IMR-90 (cell line): ENCODE data around the gene FLYWCH1.

ENCODE experiments used
- BHLHE40 ChIP-seq: fragments of 150-350 bp; IDR thresholded peaks from 2 replicates; pipeline ENCODE4 v1.6.1; 2016; ENCODE audit warnings: mild to moderate bottlenecking, low read depth, low read length
- CEBPB ChIP-seq: IDR thresholded peaks from 2 replicates; pipeline ENCODE4 v1.6.1; 2012; ENCODE audit warnings: low read depth, low read length, improper control_type of control experiment
- CHD1 ChIP-seq: IDR thresholded peaks from 2 replicates; pipeline ENCODE4 v1.6.1; 2012; ENCODE audit warnings: low read depth, low read length, improper control_type of control experiment
- FOS ChIP-seq: fragments of 150-350 bp; IDR thresholded peaks from 2 replicates; pipeline ENCODE4 v1.6.1; 2016; ENCODE audit warnings: low read depth, low read length
- MAZ ChIP-seq: IDR thresholded peaks from 2 replicates; pipeline ENCODE4 v1.6.1; 2012; ENCODE audit warnings: low read depth, mild to moderate bottlenecking, low read length, improper control_type of control experiment, moderate library complexity, borderline replicate concordance
- MXI1 ChIP-seq: IDR thresholded peaks from 2 replicates; pipeline ENCODE4 v1.6.1; 2012; ENCODE audit warnings: low read depth, mild to moderate bottlenecking, low read length, moderate library complexity, borderline replicate concordance
- POLR2A ChIP-seq: IDR thresholded peaks from 2 replicates; pipeline ENCODE4 v1.6.1; 2012; ENCODE audit warnings: mild to moderate bottlenecking, low read depth, low read length
- RAD21 ChIP-seq: IDR thresholded peaks from 2 replicates; pipeline ENCODE4 v1.6.1; 2012; ENCODE audit warnings: low read length, improper control_type of control experiment
- RCOR1 ChIP-seq: IDR thresholded peaks from 2 replicates; pipeline ENCODE4 v1.6.1; 2012; ENCODE audit warnings: mild to moderate bottlenecking, low read length, improper control_type of control experiment; ENCODE audit not compliant: insufficient replicate concordance
- SMC3 ChIP-seq: fragments of 150-350 bp; IDR thresholded peaks from 2 replicates; pipeline ENCODE4 v1.6.1; 2016; ENCODE audit warnings: low read depth, mild to moderate bottlenecking, antibody characterized with exemption, low read length, moderate library complexity
- TF ChIP-seq, protein P1 (sequence below): fragments of 150-350 bp; IDR thresholded peaks from 2 replicates; pipeline ENCODE4 v1.6.1; 2017; ENCODE audit warnings: mild to moderate bottlenecking, antibody characterized with exemption, low read length, low read depth
- TF ChIP-seq, protein P2 (sequence below): conservative IDR thresholded peaks from 2 replicates; pipeline ENCODE4 v1.5.1; 2012; ENCODE audit warnings: mild to moderate bottlenecking, low read depth, low read length, improper control_type of control experiment
- TF ChIP-seq, protein P3 (sequence below): fragments of 150-350 bp; IDR thresholded peaks from 2 replicates; pipeline ENCODE4 v1.6.1; 2016; ENCODE audit warnings: low read depth, mild to moderate bottlenecking, low read length, moderate library complexity, borderline replicate concordance

DNA sequence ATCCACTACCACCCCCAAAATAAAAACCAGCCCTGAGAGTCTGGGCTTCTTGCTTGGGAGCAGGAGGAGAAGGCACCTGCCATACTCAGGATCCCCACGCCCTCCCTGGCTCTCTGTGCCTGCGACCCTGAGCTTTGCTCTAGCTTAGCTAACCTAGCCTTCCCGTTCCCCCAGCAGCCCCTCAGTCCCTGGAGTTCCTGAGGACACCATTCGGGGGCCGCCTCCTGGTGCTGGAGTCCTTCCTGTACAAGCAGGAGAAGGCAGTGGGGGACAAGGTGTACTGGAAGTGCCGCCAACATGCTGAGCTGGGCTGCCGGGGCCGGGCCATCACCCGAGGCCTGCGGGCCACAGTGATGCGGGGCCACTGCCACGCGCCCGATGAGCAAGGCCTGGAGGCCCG lies 18.5 kb downstream of the FLYWCH1 start:
- TF ChIP-seq, protein P1, sequence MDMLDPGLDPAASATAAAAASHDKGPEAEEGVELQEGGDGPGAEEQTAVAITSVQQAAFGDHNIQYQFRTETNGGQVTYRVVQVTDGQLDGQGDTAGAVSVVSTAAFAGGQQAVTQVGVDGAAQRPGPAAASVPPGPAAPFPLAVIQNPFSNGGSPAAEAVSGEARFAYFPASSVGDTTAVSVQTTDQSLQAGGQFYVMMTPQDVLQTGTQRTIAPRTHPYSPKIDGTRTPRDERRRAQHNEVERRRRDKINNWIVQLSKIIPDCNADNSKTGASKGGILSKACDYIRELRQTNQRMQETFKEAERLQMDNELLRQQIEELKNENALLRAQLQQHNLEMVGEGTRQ = no peak
- TF ChIP-seq, protein P2, sequence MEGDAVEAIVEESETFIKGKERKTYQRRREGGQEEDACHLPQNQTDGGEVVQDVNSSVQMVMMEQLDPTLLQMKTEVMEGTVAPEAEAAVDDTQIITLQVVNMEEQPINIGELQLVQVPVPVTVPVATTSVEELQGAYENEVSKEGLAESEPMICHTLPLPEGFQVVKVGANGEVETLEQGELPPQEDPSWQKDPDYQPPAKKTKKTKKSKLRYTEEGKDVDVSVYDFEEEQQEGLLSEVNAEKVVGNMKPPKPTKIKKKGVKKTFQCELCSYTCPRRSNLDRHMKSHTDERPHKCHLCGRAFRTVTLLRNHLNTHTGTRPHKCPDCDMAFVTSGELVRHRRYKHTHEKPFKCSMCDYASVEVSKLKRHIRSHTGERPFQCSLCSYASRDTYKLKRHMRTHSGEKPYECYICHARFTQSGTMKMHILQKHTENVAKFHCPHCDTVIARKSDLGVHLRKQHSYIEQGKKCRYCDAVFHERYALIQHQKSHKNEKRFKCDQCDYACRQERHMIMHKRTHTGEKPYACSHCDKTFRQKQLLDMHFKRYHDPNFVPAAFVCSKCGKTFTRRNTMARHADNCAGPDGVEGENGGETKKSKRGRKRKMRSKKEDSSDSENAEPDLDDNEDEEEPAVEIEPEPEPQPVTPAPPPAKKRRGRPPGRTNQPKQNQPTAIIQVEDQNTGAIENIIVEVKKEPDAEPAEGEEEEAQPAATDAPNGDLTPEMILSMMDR = no peak
- TF ChIP-seq RCOR1 (no peak), POLR2A (no peak), CEBPB (no peak), MAZ (no peak), RAD21 (no peak), BHLHE40 (no peak), SMC3 (no peak), FOS (no peak), MXI1 (no peak), CHD1 (no peak)
- TF ChIP-seq, protein P3, sequence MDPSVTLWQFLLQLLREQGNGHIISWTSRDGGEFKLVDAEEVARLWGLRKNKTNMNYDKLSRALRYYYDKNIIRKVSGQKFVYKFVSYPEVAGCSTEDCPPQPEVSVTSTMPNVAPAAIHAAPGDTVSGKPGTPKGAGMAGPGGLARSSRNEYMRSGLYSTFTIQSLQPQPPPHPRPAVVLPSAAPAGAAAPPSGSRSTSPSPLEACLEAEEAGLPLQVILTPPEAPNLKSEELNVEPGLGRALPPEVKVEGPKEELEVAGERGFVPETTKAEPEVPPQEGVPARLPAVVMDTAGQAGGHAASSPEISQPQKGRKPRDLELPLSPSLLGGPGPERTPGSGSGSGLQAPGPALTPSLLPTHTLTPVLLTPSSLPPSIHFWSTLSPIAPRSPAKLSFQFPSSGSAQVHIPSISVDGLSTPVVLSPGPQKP = no peak
